Occipital lobe (tissue), 2 donors: Measurements from ENCODE around the gene SORCS2. TPM values are rescaled to one million over a fixed set of nuclear protein-coding genes. Genes with fewer than 3 reads are reported as not detected.

Experiments
- DNase-seq: peaks from one replicate; lab custom pipeline; 2025; lab: John Stamatoyannopoulos, UW
- total RNA-seq: library from RNA; depleted of rRNA; stranded (reverse); fragments of >200 nt; gene quantifications from one replicate; pipeline ENCODE4 v1.2.3, GENCODE V29; 2014

SORCS2 gene
- total RNA-seq, 1 donor from 2014 or later = 4.1 TPM

DNA sequence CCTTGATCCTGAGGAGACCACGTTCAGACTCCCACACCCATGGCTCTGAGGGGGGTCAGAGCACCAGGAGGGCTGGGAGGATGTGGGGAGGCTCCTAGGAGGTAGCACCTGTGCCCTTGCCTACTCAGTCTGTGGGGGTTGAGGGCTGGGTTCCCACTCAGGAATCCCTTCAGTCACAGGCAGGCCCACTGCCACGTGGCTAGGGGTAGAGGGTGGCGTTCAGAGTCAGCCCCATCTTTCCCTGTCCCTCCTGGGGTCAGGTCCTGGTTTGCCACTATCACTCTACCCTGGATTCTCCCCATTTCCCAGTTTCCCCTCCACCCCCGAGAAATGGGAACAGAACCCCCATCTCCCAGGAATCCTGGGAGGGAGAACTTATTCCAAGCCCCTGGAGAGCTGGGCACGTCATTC is 131.1 kb downstream of the SORCS2 start:
- DNase-seq = no peak

- no peak for DNase-seq
These were observed 131.7 kb downstream of the SORCS2 start for GRCh38 chr4:7323872-7324650.

GRCh38 chr4:7324651-7325121 is 132.3 kb downstream of the SORCS2 start:
- DNase-seq = no peak

DNA sequence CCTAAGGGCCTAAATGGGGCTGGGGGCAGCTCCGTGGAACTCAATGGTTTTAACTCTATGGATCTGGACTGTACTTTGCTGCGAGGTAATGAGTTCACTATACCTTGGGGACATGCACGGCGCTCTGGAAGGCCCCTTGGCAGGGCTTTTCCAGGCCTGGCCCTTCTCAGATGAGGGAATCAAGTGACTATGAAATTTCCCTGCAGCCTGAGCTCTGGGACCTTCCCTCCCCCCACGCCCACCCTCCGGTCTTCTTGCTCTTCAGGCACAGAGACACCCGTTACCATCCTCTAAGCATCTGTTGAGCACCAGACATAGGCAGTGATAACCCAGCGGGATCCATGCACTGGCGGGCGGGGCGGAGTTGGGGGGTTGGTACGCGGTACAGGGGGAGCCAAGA is 133.2 kb downstream of the SORCS2 start:
- DNase-seq = no peak

DNA sequence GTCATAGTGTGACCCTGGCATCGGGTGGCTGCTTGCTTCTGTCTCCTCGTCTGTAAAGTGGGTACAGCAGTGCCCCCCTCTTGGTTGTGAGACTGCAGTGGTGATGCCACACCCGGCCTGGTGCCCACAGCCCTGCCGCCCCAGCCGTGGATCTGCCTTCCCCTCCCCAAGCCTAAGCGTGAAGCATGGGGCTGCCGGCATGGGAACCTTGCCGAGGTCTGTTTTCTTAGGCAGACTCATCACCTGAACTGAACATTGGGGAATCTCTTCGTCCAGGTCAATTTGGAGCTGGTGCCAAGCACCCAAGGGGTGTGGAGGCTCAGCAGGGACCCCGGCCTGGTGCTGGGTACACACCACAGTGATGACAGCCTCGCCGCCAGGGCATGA is 134.0 kb downstream of the SORCS2 start:
- DNase-seq = no peak

GRCh38 chr4:7326693-7327340 is 134.5 kb downstream of the SORCS2 start:
- DNase-seq = no peak

- no peak for DNase-seq
These were observed 135.1 kb downstream of the SORCS2 start for GRCh38 chr4:7327341-7327885.

- DNase-seq = no peak
These were observed 136.0 kb downstream of the SORCS2 start for GRCh38 chr4:7328162-7328912.

GRCh38 chr4:7328913-7329638 is 136.7 kb downstream of the SORCS2 start:
- no peak for DNase-seq

DNA sequence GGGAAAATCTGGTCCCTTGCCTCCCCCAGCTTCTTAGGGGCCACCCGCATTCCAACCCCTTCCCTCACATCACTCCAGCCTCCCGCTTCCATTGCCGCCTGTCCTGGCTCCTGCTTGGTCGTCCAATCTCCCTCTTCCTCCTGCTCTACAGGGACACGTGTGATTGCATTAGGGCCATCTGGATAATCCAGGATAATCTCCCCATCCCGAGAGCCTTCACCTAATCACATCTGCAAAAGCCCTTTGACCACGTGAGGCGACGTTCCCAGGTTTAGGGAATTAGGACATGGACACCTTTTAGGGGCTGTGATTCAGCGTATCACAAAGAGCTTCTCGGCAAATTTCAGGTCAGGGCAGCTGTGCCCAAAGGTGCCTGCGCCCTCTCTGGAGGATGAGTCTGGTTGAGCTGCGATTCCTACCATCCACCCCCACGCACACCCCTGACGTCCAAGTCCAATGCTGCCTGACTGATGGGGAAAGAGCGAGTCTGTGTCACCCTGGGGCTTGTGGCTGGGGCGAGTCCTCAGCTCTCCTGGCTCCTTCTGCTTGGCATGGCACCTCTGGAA is 137.8 kb downstream of the SORCS2 start:
- DNase-seq = no peak

DNA sequence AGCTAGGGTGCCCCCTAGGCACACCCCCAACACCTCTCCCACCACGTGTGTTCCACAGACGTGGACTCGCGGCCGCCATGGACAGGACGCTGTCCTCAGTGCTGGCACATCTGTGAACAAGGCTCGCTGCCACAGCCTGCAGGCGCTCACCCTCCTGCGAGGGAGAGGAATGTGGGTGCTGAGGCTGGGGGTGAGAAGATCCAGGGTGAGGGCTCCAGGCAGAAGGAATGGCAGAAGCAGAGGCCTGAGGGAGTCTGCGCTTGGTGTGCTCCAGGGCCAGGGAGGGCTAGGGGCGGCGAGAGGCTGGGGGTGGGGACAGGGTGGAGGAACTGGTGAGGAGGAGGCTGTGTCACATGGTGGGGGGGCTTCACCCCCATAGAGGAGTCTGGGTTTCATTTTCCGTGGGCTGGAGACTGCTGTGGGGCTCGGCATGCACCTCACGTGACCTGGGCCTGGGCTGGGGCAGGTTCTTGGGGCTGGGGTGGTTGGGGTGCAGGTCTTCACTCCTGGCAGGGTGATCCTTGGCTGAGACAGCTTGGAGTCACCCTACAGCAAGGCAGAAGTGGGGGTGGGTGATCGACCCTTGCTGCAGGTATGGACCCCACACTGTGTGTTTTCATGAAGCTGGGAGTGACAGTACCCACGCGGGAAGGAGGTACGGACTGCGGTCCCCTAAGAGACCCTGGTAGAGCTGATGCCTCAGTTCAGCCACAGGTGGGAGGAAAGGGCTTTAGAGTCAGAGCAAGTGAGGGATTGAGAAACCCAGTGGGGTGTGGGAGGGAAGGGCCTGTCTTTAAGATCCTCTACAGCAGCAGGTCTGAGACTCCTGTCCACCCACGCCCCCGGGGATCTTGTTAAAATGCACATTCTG is 138.7 kb downstream of the SORCS2 start:
- no peak for DNase-seq

DNA sequence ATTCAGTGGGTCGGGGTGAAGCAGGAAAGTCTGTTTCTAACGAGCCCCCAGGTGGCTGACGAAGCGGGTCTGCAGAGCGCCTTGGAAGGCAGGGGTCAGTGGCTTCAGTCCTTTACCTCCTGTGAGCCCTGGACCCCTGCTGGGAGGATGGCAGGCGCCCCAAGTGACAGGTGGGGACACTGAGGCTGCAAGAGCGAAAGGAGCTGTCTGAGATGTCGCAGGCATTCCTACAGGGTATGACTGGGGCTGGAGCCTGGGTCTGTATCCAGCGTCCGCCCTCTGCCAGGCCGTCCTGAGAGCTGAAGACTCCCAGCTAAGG is 139.3 kb downstream of the SORCS2 start:
- no peak for DNase-seq

GRCh38 chr4:7332216-7333023 is 140.1 kb downstream of the SORCS2 start:
- no peak for DNase-seq

- no peak for DNase-seq
These were observed 140.9 kb downstream of the SORCS2 start for GRCh38 chr4:7333024-7333780.

DNA sequence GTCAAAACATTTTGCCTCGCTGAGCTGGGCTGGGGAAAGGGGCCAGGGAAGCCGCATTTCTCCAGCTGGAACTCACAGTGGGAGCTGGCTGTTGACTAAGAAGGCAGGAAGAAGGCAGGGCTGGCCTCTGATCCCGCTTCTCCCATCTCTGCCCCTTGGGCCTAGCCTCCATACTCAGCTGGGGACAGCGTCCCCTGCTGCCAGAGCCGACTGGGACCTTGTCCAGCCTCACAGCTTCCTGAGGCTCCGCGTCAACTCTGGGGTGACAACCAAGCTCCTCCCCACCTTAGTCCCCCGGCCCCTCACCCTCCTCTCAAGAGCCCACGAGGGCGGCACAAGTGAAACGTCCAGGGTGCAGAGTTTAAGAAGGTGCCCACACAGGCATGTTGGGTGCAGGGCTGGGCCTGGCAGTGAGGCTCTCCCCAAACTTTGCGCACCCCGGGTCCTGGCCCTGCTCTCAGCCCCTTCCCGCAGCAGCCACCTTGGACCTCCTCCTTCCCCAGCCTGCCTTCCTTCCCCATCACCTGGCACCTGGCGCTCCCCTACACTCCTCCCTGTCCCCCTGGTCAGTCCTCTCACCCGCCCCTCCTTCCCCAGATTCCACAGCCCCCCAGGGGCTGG is 141.6 kb downstream of the SORCS2 start:
- no peak for DNase-seq

DNA sequence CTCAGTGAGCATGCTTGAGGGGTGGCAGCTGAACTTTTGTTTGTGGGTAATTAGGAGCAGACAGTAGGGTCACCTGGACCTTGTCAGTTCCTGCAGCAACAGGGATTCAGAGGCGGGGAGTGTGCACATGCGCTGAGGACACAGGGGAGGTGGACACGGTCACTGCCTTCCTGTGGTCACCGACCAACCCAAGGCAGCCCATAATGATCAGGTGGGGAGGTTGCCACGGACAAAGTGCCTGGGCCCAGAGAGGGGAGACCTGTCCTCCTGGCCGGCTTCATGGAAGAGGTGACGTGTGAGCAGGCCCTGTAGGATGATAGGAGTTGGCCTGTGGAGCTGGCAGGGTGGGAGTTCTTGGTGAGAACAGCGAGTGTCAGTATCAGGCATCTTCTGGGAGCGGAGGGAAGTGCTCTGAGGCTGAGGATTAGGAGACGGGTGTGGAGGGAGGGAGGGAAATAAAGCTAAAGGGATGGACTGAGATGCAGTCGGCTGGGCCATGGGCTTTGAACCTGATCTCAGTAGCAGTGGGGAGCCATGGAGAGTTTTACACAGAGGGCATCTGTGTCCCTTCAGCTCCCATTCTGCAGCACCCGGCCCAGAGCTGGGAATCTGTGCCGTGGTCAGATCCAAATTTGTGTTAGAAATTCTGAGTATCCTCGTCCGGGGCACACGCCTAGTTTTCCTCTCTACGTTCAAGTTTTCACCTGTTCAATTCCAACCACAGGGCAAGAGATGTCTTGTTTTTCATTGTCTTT is 142.4 kb downstream of the SORCS2 start:
- DNase-seq = no peak

- DNase-seq = peak; percentile 32
These were observed 143.2 kb downstream of the SORCS2 start for GRCh38 chr4:7335344-7336066.
